Natural killer cell (primary cell): ENCODE measurements around the gene STARD3. TPM values are rescaled to one million over a fixed set of nuclear protein-coding genes. Genes with fewer than 3 reads are reported as not detected.
A peak's percentile ranks its signal among the peaks of the same experiment; 100 is the strongest.

Source experiments
- ATAC-seq, 3 donors: fragments of 150-1000 bp in 2 of 3; fragments of 200-7000 bp in 1 of 3; cut with Tn5 transposase; 1 replicate in 1 of 3; 2 replicates in 2 of 3; pipeline ENCODE4 v1.10.0; 2021; ENCODE audit warnings: mild to moderate bottlenecking in 2 of 3, moderate library complexity in 2 of 3
- DNase-seq, 2 donors: peaks; one replicate each; pipeline versions ENCODE4 v3.0.0 to v3.0.0-alpha.2; 2013 to 2021; ENCODE audit warnings: mixed read lengths in 1 of 2
- H3K27ac ChIP-seq: one replicate; pipeline ENCODE4 v1.5.1; 2013; ENCODE audit warnings: mild to moderate bottlenecking, low read length
- H3K27me3 ChIP-seq: one replicate; pipeline ENCODE4 v1.6.1; 2013; ENCODE audit warnings: low read length; ENCODE audit not compliant: control insufficient read depth, insufficient read depth
- H3K36me3 ChIP-seq: one replicate; pipeline ENCODE4 v1.6.1; 2013; ENCODE audit warnings: low read length; ENCODE audit not compliant: control insufficient read depth, insufficient read depth
- H3K4me1 ChIP-seq: one replicate; pipeline ENCODE4 v1.6.1; 2013; ENCODE audit warnings: low read length; ENCODE audit not compliant: control insufficient read depth, insufficient read depth
- H3K4me3 ChIP-seq: one replicate; pipeline ENCODE4 v1.5.1; 2013; ENCODE audit warnings: low read length
- H3K9me3 ChIP-seq: one replicate; pipeline ENCODE4 v1.6.1; 2013; ENCODE audit warnings: low read length; ENCODE audit not compliant: control insufficient read depth, insufficient read depth
- H3K27ac Mint-ChIP-seq, 2 donors: one replicate each; pipeline ENCODE4 v1.8.0; 2022; ENCODE audit warnings: mild to moderate bottlenecking in 2 of 2, mixed read lengths in 2 of 2, moderate library complexity in 1 of 2
- H3K27me3 Mint-ChIP-seq, 2 donors: one replicate each; pipeline ENCODE4 v1.8.0; 2022; ENCODE audit warnings: low read depth in 2 of 2, mixed read lengths in 2 of 2
- H3K36me3 Mint-ChIP-seq: one replicate; pipeline ENCODE4 v1.8.0; 2022; ENCODE audit warnings: mixed read lengths
- H3K4me1 Mint-ChIP-seq, 2 donors: one replicate each; pipeline ENCODE4 v1.8.0; 2022; ENCODE audit warnings: mixed read lengths in 2 of 2
- H3K4me3 Mint-ChIP-seq: one replicate; pipeline ENCODE4 v1.8.0; 2022; ENCODE audit warnings: mild to moderate bottlenecking, moderate library complexity, mixed read lengths
- H3K9me3 Mint-ChIP-seq, 2 donors: one replicate each; pipeline ENCODE4 v1.8.0; 2022; ENCODE audit warnings: mixed read lengths in 2 of 2
- WGBS: methylation state at CpG from one replicate; pipeline ENCODE4 v1.1.7; 2013; ENCODE audit warnings: missing lambda C conversion rate; ENCODE audit not compliant: insufficient coverage; 5-methylcytosine and 5-hydroxymethylcytosine counted together
- intact Hi-C: fragments of 100-400 bp; cut with micrococcal nuclease; formaldehyde crosslinking; loops from one replicate; pipeline ENCODE4 v1.14.2; 2022
- total RNA-seq, 4 donors: library from RNA; stranded (reverse); fragments of 120-200 nt in 1 of 4; gene quantifications; one replicate each; pipeline versions ENCODE4 v1.2.3 to v1.2.4, GENCODE V29; 2013 to 2022
- TF ChIP-seq, protein P1 (sequence below): fragments of 200-600 bp; IDR thresholded peaks from one replicate; pipeline ENCODE4 v1.8.0; 2022; ENCODE audit warnings: antibody characterized with exemption

The STARD3 gene
- total RNA-seq, 3 donors from 2014 or later (not counting 1 experiment from before 2014, with no cell fraction given), result 97.1 to 115 (median 105) TPM

DNA sequence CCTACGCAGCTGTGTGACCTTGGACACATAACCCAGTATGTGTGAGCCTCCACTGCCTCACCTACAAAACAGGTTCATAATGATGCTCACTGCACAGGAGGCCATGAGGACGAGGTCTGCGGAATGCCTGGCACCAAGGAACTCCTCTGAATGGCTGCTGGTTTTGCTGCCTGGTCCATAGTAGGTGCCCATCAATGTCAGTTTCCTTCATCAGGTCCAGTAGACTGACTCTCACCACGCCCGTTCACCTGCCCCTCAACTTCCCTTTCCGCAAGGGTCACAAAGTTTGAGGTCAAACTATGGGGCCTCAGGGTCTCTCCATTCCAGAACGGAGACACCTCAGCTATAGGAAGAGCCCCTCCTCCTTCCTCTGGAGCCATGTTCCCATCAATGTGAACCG is 40.1 kb downstream of the STARD3 start:
- Histone ChIP-seq H3K36me3 (no peaks in the 10 kb centered on the region), H3K4me1 (peaks cover 69% of the 10 kb centered on the region), H3K9me3 (no peaks in the 10 kb centered on the region), H3K27ac (peak overlapping the region; percentile 62), H3K27me3 (no peaks in the 10 kb centered on the region), H3K4me3 (no peak overlapping the region)
- Mint-ChIP-seq H3K36me3 (no peaks in the 10 kb centered on the region), H3K4me1 (peaks cover 56 to 70% of the 10 kb centered on the region in 2 donors), H3K9me3 (no peaks in the 10 kb centered on the region), H3K27me3 (no peaks in the 10 kb centered on the region), H3K4me3 (no peak overlapping the region), H3K27ac (peak overlapping the region; percentile 95 to 98)
- DNase-seq (no peak), ATAC-seq (no peak)
- intact Hi-C loops, result loop anchor here (5.0 to 10.0 kb wide), 2 partner anchors 40 to 58 kb away; partner anchors contain the start of genes GRB7, MIEN1 and STARD3
- 77% methylated on average over 7 of the region's 8 CpGs for WGBS
- TF ChIP-seq, protein P1, sequence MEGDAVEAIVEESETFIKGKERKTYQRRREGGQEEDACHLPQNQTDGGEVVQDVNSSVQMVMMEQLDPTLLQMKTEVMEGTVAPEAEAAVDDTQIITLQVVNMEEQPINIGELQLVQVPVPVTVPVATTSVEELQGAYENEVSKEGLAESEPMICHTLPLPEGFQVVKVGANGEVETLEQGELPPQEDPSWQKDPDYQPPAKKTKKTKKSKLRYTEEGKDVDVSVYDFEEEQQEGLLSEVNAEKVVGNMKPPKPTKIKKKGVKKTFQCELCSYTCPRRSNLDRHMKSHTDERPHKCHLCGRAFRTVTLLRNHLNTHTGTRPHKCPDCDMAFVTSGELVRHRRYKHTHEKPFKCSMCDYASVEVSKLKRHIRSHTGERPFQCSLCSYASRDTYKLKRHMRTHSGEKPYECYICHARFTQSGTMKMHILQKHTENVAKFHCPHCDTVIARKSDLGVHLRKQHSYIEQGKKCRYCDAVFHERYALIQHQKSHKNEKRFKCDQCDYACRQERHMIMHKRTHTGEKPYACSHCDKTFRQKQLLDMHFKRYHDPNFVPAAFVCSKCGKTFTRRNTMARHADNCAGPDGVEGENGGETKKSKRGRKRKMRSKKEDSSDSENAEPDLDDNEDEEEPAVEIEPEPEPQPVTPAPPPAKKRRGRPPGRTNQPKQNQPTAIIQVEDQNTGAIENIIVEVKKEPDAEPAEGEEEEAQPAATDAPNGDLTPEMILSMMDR, result no peak

DNA sequence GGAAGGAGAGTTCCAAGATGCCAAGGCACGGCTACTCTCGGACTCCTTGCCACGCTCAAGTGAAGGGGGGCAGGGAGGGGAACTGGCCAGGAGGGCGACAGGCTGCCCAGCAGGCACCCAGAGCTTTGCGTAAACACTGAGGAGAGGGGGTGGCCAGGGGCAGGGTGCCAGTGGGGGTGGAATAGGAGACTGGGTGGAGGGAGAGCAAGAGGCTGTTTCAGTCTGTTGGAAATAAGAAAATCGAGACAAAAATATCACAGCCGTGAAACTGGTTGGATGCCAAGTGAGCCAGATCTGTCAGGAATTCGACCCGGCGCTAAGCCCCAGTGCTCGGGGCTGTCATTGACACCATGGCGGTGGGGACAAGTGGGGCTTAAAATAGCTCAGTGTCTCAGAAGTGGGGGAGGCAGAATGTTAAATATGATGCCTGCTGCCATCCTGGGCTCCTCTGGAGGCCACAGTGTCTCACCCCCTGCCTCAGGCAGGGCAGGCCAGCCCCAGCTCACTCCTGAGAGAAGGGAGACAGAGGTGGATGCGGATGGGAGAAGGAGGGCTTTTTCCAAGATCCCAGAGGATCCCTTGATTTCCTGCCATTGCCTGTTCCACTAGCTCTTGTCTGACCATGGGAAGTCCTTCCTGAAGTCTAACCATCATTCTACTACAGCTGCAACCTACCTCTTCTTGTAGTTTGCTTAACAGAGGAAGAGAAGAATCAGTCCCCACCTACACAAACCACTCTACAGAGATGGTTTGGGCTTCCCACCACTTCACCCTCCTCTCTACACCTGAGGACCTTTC is 40.8 kb downstream of the STARD3 start:
- intact Hi-C loops, result loop anchor here (5.0 to 10.0 kb wide), 2 partner anchors 40 to 57 kb away; partner anchors contain the start of genes GRB7, MIEN1 and STARD3
- 75% methylated on average over 13 of the region's 13 CpGs for WGBS
- Mint-ChIP-seq H3K27me3 (no peaks in the 10 kb centered on the region), H3K9me3 (no peaks in the 10 kb centered on the region), H3K36me3 (no peaks in the 10 kb centered on the region), H3K27ac (peak overlapping the region; percentile 95 to 98), H3K4me1 (peaks cover 56 to 66% of the 10 kb centered on the region in 2 donors), H3K4me3 (peak overlapping the region; percentile 35)
- ATAC-seq, result no peak
- no peaks in the 10 kb centered on the region for H3K27me3 ChIP-seq
- H3K9me3 ChIP-seq, result no peaks in the 10 kb centered on the region
- peaks cover 69% of the 10 kb centered on the region for H3K4me1 ChIP-seq
- no peak overlapping the region for H3K4me3 ChIP-seq
- peak overlapping the region; percentile 62 for H3K27ac ChIP-seq
- no peak for DNase-seq
- TF ChIP-seq, protein P1, result no peak
- peaks cover 3% of the 10 kb centered on the region for H3K36me3 ChIP-seq

DNA sequence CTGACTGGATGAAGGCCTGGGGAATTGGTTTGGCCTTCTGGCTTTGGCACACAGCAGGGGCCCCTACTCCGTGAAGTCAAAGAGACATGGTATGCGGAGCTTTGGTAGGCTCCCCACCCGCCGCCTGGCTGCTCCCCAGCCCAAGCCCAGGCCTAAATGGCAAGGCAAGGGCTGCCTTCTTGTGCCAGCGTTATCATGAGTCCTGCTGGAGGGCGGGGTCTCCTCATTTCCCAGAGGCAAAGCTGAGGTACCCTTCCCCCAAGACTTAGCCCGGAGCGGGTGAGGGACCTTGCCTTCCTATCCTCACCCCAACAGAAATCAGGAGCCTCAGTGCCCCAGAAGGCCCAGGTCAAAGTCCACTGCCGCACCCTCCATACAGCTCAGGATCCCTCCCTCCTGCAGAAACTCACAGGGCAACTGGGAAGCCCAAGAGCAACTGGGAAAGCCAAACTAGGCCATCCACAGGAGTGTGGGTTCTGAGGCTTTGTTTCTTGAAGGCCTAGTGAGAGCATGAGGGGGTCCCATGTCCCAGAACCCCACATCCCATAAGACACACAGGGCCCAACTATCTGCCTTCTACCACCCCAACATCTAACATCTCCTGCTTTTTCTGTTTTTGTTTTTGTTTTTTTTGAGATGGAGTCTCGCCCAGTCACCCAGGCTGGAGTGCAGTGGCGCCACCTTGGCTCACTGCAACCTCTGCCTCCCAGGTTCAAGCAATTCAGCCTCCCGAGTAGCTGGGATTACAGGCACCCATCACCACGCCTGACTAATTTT is 41.6 kb downstream of the STARD3 start:
- no peak for DNase-seq

More for the DNA sequence above, 41.6 kb downstream of the STARD3 start:
- ATAC-seq, result no peak
- Histone ChIP-seq H3K36me3 (peaks cover 6% of the 10 kb centered on the region), H3K4me3 (no peak overlapping the region), H3K9me3 (no peaks in the 10 kb centered on the region), H3K27me3 (no peaks in the 10 kb centered on the region), H3K27ac (peak overlapping the region; percentile 47), H3K4me1 (peaks cover 69% of the 10 kb centered on the region)
- TF ChIP-seq, protein P1, result no peak
- Mint-ChIP-seq H3K4me1 (peaks cover 56 to 66% of the 10 kb centered on the region in 2 donors), H3K9me3 (no peaks in the 10 kb centered on the region), H3K27me3 (no peaks in the 10 kb centered on the region), H3K4me3 (peak overlapping the region; percentile 69), H3K36me3 (no peaks in the 10 kb centered on the region), H3K27ac (peak overlapping the region; percentile 95 to 98)
- intact Hi-C loops, result loop anchor here (5.0 to 10.0 kb wide), 2 partner anchors 41 to 56 kb away; partner anchors contain the start of genes GRB7, MIEN1 and STARD3
- WGBS, result 93% methylated on average over 13 of the region's 13 CpGs
